Spleen (tissue), 11 donors: ENCODE data around the gene SLC23A3. TPM values are rescaled to one million over a fixed set of nuclear protein-coding genes. Genes with fewer than 3 reads are reported as not detected.

Experiments used
- DNase-seq: peaks from one replicate; pipeline ENCODE4 v3.0.0-alpha.2; 2020
- H3K27ac ChIP-seq, 8 donors: fragments of 200-600 bp; sonication (generic) in 7 of 8; 1 replicate in 4 of 8; 2 replicates in 4 of 8; pipeline versions ENCODE4 v1.5.0 to v1.8.0; 2016 to 2021; ENCODE audit warnings: inconsistent platforms in 4 of 8, mild to moderate bottlenecking in 4 of 8, moderate library complexity in 1 of 8
- H3K27me3 ChIP-seq, 7 donors: fragments of 200-600 bp; sonication (generic) in 6 of 7; replicated peaks in 1 of 7; 1 replicate in 4 of 7; 2 replicates in 3 of 7; pipeline versions ENCODE4 v1.5.0 to v1.8.0; 2016 to 2021; ENCODE audit warnings: inconsistent platforms in 3 of 7, mild to moderate bottlenecking in 1 of 7
- H3K36me3 ChIP-seq, 6 donors: fragments of 200-600 bp; sonication (generic) in 5 of 6; 1 replicate in 4 of 6; 2 replicates in 2 of 6; pipeline versions ENCODE4 v1.5.0 to v1.8.0; 2016 to 2021; ENCODE audit warnings: inconsistent platforms in 2 of 6
- H3K4me1 ChIP-seq, 6 donors: fragments of 200-600 bp; sonication (generic) in 5 of 6; 1 replicate in 3 of 6; 2 replicates in 3 of 6; pipeline versions ENCODE4 v1.5.0 to v1.8.0; 2016 to 2021; ENCODE audit warnings: inconsistent platforms in 3 of 6
- H3K4me3 ChIP-seq, 8 donors: fragments of 200-600 bp; sonication (generic) in 7 of 8; 1 replicate in 4 of 8; 2 replicates in 4 of 8; pipeline versions ENCODE4 v1.5.0 to v1.8.0; 2016 to 2021; ENCODE audit warnings: inconsistent platforms in 4 of 8, mild to moderate bottlenecking in 4 of 8, moderate library complexity in 2 of 8
- H3K9me3 ChIP-seq, 8 donors: fragments of 200-600 bp; sonication (generic) in 7 of 8; 1 replicate in 4 of 8; 2 replicates in 4 of 8; pipeline versions ENCODE4 v1.5.0 to v1.8.0; 2016 to 2021; ENCODE audit warnings: inconsistent platforms in 4 of 8
- POLR2A ChIP-seq, 3 donors: fragments of 450-650 bp; IDR thresholded peaks; one replicate each; pipeline ENCODE4 v1.5.1; 2017; ENCODE audit warnings: antibody characterized with exemption in 3 of 3, mild to moderate bottlenecking in 1 of 3
- POLR2AphosphoS5 ChIP-seq, 3 donors: sonication (generic); formaldehyde crosslinking; IDR thresholded peaks; one replicate each; pipeline ENCODE4 v1.5.1; 2017; ENCODE audit warnings: antibody characterized with exemption in 3 of 3
- WGBS, 5 donors: extraction: QIAGEN DNeasy Blood & Tissue Kit in 3 of 5; methylation state at CpG; one replicate each; pipeline versions ENCODE4 v1.1.5 to v1.1.7; 2013 to 2018; 5-methylcytosine and 5-hydroxymethylcytosine counted together
- intact Hi-C: fragments of 100-400 bp; cut with DNase I; formaldehyde crosslinking; loops from one replicate; pipeline ENCODE4 v1.15.0; 2023; ENCODE audit warnings: low total_unique reads
- polyA plus RNA-seq, 3 donors: library from polyadenylated mRNA; stranded (reverse); fragments of 200-250 nt; gene quantifications; one replicate each; pipeline ENCODE4 v1.2.1, GENCODE V29; 2013
- total RNA-seq, 7 donors: library from RNA; depleted of rRNA in 3 of 7; stranded (reverse); fragments of >200 nt in 3 of 7; fragmentation: NEBNext Ultra II Directional in 4 of 7; extraction: Animal tissue kit (Norgen Biotek cat#: 25700) in 4 of 7; gene quantifications; one replicate each; pipeline versions ENCODE4 v1.1.0 to v1.2.1, GENCODE V29; 2016 to 2021
- TF ChIP-seq, protein P1 (sequence below), 11 experiments: fragments of 200-600 bp in 7 of 11; fragments of 450-650 bp in 4 of 11; sonication (generic) in 4 of 11; IDR thresholded peaks in 8 of 11; conservative IDR thresholded peaks in 3 of 11; 1 replicate in 7 of 11; 2 replicates in 4 of 11; pipeline versions ENCODE4 v1.4.0 to v1.8.0; 2016 to 2021; ENCODE audit warnings: antibody characterized with exemption in 11 of 11, inconsistent platforms in 4 of 11, mild to moderate bottlenecking in 1 of 11
- donor health status: healthy with polysubstance abuse.
- donor health status: DM: no; HTN: no; CAD: no; lungs with moderate emphysema.
- donor health status: DM: no; HTN: no; CAD: no.
- donor health status: Bipolar disorder and iron deficiency.
- donor health status: healthy.
- donor health status: DM: no; HTN: no; CAD: no.
- donor health status: DM: yes; HTN: yes; CAD: no.

SLC23A3 gene
- total and polyA plus RNA-seq, 10 donors = 1.2 to 5.0 (median 3.0) TPM

DNA sequence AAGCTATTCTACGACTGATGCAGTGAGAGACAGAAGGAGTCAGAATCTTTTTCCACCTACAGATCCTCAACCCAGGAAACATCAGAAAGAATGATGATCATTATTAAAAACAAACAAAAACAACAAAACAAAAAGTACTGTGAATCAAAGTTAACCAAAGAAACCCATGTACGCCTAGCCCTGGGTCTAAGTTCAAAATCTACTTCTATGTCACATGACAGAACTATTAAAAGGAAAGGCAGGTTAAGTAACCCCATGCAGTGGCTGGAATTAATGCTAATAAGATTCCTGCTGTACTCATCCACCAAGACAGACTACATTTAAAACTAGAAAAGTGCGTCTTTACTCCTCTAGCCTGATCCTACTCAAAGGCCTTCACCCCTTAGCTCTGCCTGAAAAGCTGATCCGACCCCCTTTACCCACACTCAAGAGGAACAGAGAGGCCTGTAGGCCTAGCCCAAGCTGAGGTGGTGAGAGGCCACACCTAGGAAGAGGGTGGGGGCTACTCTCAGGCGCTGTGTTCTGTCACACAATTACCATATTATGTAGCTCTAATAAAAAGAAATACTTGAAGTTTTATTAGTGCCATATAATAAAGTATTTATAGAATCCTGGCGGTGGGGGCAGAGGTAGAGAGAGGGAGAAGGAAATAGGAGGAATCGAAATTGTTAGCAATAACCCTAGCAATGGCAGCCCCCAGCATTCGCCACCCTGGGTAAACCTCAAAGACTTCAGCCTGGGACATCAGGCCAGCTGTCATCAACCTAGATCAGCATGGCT lies 46.3 kb downstream of the SLC23A3 start:
- WGBS, 5 donors = 89 to 96% (median 92%) methylated on average over 8 of the region's 8 CpGs
- Histone ChIP-seq H3K9me3 (no peaks in the 10 kb centered on the region), H3K4me3 (no peak overlapping the region), H3K27me3 (no peaks in the 10 kb centered on the region), H3K4me1 (peaks cover 0 to 12% (median 0%) of the 10 kb centered on the region in 6 donors), H3K27ac (no peak overlapping the region), H3K36me3 (peaks cover 0 to 14% (median 0%) of the 10 kb centered on the region in 6 donors)
- no peak for TF ChIP-seq POLR2A (IDR thresholded peaks at IDR 0.05)
- TF ChIP-seq, protein P1, sequence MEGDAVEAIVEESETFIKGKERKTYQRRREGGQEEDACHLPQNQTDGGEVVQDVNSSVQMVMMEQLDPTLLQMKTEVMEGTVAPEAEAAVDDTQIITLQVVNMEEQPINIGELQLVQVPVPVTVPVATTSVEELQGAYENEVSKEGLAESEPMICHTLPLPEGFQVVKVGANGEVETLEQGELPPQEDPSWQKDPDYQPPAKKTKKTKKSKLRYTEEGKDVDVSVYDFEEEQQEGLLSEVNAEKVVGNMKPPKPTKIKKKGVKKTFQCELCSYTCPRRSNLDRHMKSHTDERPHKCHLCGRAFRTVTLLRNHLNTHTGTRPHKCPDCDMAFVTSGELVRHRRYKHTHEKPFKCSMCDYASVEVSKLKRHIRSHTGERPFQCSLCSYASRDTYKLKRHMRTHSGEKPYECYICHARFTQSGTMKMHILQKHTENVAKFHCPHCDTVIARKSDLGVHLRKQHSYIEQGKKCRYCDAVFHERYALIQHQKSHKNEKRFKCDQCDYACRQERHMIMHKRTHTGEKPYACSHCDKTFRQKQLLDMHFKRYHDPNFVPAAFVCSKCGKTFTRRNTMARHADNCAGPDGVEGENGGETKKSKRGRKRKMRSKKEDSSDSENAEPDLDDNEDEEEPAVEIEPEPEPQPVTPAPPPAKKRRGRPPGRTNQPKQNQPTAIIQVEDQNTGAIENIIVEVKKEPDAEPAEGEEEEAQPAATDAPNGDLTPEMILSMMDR (IDR thresholded peaks at IDR 0.05 in 8 of 11, conservative IDR thresholded peaks at IDR 0.05 in 3 of 11) = no peak
- intact Hi-C loops = no loop called here
- no peak for DNase-seq

DNA sequence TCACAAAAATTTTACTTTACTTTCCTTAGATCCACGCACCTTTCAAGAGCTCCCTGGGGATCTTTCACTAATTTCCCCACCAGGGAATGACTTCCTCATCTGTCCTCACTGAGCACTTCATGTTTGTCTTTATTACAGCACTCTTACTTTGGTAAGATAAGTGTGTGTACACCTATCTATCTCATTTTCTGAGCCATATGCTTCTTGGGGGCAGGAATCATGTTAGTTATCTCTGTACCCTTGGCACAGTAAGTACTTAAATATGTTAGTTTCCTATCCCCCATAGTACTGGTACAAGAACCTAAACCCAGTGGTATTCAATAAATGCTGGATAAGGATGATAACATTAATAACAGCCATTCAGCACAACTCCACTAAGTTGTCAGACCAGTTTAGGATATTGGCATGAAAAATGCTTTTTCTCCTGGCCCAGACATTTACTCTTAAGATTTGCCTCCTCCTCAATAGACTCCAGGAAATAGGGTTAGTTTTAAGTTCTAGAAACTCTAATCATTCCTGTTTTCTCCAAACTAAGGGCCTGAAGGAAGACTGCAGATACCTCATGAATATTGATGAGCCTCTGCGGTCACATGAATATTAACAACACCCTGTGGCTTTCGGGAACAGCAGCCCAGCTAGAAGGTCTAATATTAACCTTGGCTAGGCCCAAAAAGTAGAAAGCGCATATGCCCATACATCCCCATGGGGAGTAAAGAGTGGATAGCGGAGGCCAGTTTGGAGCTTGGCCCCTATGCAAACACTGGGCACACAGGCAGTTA lies 47.4 kb downstream of the SLC23A3 start:
- Histone ChIP-seq H3K27me3 (no peaks in the 10 kb centered on the region), H3K4me1 (peaks cover 0 to 12% (median 0%) of the 10 kb centered on the region in 6 donors), H3K27ac (no peak overlapping the region), H3K36me3 (peaks cover 0 to 18% (median 0%) of the 10 kb centered on the region in 6 donors), H3K9me3 (no peaks in the 10 kb centered on the region), H3K4me3 (no peak overlapping the region)
- WGBS, 5 donors = 88 to 91% (median 91%) methylated on average over 5 of the region's 5 CpGs
- intact Hi-C loops = no loop called here
- no peak for TF ChIP-seq POLR2AphosphoS5 (IDR thresholded peaks at IDR 0.05)
- TF ChIP-seq, protein P1 (IDR thresholded peaks at IDR 0.05 in 8 of 11, conservative IDR thresholded peaks at IDR 0.05 in 3 of 11) = no peak
- no peak for TF ChIP-seq POLR2A (IDR thresholded peaks at IDR 0.05)
- DNase-seq = no peak

DNA sequence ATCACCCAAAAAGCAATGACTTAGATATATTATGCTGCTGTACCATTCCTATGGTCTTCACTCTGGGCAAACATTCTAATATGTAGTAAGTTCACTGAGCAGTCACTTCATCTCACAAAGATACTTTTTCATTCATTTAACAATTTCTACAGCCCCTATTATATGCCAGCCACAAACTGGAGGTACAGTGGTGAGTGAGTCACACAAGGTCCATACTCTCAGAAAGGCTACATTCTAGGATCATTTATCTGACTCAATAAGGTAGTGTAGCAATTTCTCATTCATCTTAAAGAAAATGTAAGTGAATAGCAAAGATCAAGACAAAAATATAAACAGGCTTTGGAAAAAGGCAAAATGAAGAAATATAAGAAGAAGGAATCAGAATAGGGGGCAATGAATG lies 49.7 kb downstream of the SLC23A3 start:
- no peaks in the 10 kb centered on the region for H3K9me3 ChIP-seq
- peaks cover 0 to 12% (median 0%) of the 10 kb centered on the region in 6 donors for H3K4me1 ChIP-seq
- TF ChIP-seq, protein P1 (IDR thresholded peaks at IDR 0.05 in 8 of 11, conservative IDR thresholded peaks at IDR 0.05 in 3 of 11) = no peak
- TF ChIP-seq POLR2A (IDR thresholded peaks at IDR 0.05) = no peak
- no peak for TF ChIP-seq POLR2AphosphoS5 (IDR thresholded peaks at IDR 0.05)
- peaks cover 0 to 14% (median 0%) of the 10 kb centered on the region in 6 donors for H3K36me3 ChIP-seq
- no peak overlapping the region for H3K27ac ChIP-seq
- H3K4me3 ChIP-seq = no peak overlapping the region
- intact Hi-C loops = no loop called here
- no peaks in the 10 kb centered on the region for H3K27me3 ChIP-seq
- no peak for DNase-seq
